GM06990 (cell line): ENCODE results near the gene SHLD1.

Source experiments
- DNase-seq: peaks from one replicate; pipeline ENCODE4 v3.0.0-alpha.2; 2011; ENCODE audit not compliant: insufficient read length; ENCODE audit errors: extremely low read depth
- H3K27me3 ChIP-seq: replicated peaks from 2 replicates; pipeline ENCODE4 v1.6.0; 2011; ENCODE audit warnings: low read length; ENCODE audit not compliant: control insufficient read depth, insufficient read depth
- H3K36me3 ChIP-seq: 2 replicates; pipeline ENCODE4 v1.5.1; 2011; ENCODE audit warnings: low read length; ENCODE audit not compliant: control insufficient read depth, insufficient read depth
- H3K4me3 ChIP-seq: replicated peaks from 2 replicates; pipeline ENCODE4 v1.5.1; 2011; ENCODE audit warnings: low read depth, mild to moderate bottlenecking, control low read depth, low read length
- CTCF ChIP-seq: IDR thresholded peaks from 2 replicates; pipeline ENCODE4 v1.5.1; 2011; ENCODE audit warnings: low read length, control low read depth, mild to moderate bottlenecking, inconsistent platforms; ENCODE audit not compliant: insufficient read depth, poor library complexity, severe bottlenecking

The SHLD1 gene

DNA sequence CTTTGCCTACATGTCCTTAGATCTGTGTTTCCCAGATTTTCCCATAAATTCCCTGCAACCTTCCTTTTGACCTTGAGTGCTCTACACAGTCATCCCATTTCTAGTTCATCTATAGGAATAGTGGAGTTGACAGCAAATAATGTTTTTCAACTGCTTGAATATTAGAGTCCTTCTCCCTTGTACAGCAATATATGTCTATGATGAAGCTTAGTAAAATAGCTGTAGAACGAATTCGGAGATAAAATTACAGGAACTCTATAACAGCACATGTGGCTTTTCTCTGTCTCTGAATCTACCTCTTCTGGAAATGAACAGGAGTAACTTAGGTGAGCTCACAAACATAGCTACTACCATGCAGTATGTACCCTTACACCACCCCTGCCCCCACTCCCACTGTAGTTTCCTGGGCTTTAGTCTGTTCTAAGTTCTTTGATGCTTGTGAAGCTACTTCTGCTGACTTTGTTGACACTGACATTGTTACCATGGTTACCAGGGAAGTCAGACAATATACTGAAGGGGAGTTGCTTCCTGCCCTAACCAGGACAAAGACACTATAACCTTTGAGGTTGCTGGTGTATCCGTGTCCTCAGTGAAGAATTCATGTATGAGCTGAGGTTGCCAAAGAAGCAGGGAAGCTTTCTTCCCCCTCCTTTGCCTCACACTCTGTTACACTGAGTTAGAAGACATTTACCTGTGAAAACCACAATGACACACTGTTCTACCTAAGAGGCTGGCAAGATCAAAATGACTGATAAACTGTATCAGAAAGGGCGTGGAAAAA lies 35.8 kb upstream of the SHLD1 start:
- DNase-seq = peak; percentile 29
- H3K4me3 ChIP-seq = no peak overlapping the region
- no peaks in the 10 kb centered on the region; the same call in 1 of the 2 replicates for H3K27me3 ChIP-seq

GRCh38 chr20:5715071-5715841 lies 34.9 kb upstream of the SHLD1 start:
- TF ChIP-seq CTCF = no peak
- no peaks in the 10 kb centered on the region; the same call in 1 of the 2 replicates for H3K27me3 ChIP-seq
- no peak overlapping the region for H3K4me3 ChIP-seq
- no peaks in the 10 kb centered on the region for H3K36me3 ChIP-seq
- DNase-seq = no peak

More for the DNA sequence above, 35.8 kb upstream of the SHLD1 start:
- no peak for TF ChIP-seq CTCF
- H3K36me3 ChIP-seq = no peaks in the 10 kb centered on the region

GRCh38 chr20:5716953-5717352 lies 33.2 kb upstream of the SHLD1 start:
- Histone ChIP-seq H3K36me3 (no peaks in the 10 kb centered on the region), H3K4me3 (no peak overlapping the region), H3K27me3 (no peaks in the 10 kb centered on the region; the same call in 1 of the 2 replicates)
- TF ChIP-seq CTCF = no peak
- DNase-seq = no peak

GRCh38 chr20:5718896-5719595 lies 31.2 kb upstream of the SHLD1 start:
- H3K36me3 ChIP-seq = no peaks in the 10 kb centered on the region
- TF ChIP-seq CTCF = no peak
- no peak for DNase-seq

GRCh38 chr20:5719861-5720403 lies 30.3 kb upstream of the SHLD1 start:
- Histone ChIP-seq H3K27me3 (no peaks in the 10 kb centered on the region), H3K4me3 (no peak overlapping the region), H3K36me3 (no peaks in the 10 kb centered on the region)
- no peak for TF ChIP-seq CTCF
- DNase-seq = no peak

More at GRCh38 chr20:5718896-5719595, 31.2 kb upstream of the SHLD1 start:
- no peak overlapping the region for H3K4me3 ChIP-seq
- no peaks in the 10 kb centered on the region for H3K27me3 ChIP-seq
